ENCODE data around the gene RYR2. TPM values are rescaled to one million over a fixed set of nuclear protein-coding genes. Genes with fewer than 3 reads are reported as not detected.

Gene RYR2
- total and polyA plus RNA-seq, 4 donors = 0.43 to 11.6 (median 2.0) TPM

DNA sequence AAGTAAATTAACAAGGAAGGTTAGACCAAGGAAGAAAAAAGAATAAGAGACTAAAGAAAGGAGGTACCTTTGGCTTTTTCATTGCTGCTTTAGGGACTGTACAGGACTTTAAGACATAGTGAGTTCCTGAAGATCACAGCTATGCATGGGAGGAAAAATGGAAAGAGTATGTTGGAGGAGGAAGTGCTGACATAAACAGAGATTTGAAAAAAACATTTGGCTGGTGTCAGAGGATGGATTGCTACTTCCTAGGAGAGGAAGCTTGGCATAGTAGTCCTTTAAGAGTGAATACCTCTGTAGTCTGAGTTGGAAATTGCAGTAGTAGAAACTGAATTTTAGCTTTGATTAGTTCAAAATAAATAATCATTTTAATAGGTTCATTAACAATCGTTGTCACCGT lies 398.4 kb downstream of the RYR2 start:
- no peak for ATAC-seq (ENCODE audit: insufficient read depth, low FRiP score)
- Histone ChIP-seq H3K4me3 (no peak overlapping the region), H3K27me3 (ENCODE audit: control insufficient read depth in 3 of 3, insufficient read depth in 3 of 3, low read length in 2 of 3) (no peaks in the 10 kb centered on the region), H3K9me3 (ENCODE audit: control insufficient read depth in 4 of 4, insufficient read depth in 3 of 4, low read length in 3 of 4) (no peaks in the 10 kb centered on the region), H3K36me3 (ENCODE audit: control insufficient read depth in 4 of 4, insufficient read depth in 4 of 4, low read length in 4 of 4) (peaks cover 0 to 3% (median 0%) of the 10 kb centered on the region in 4 donors), H3K27ac (ENCODE audit: low read depth in 1 of 2, low read length in 1 of 2) (no peak overlapping the region), H3K9ac (ENCODE audit: insufficient read depth in 1 of 2, low read length in 2 of 2) (no peak overlapping the region), H3K4me1 (ENCODE audit: control insufficient read depth in 5 of 5, insufficient read depth in 5 of 5, low read length in 5 of 5) (no peaks in the 10 kb centered on the region)
- 30 to 53% methylated on average over 2 of the region's 2 CpGs for WGBS, 2 donors
- DNase-seq = peak in 2 of 3 donors; percentile 63 to 67
- TF ChIP-seq, protein P1, sequence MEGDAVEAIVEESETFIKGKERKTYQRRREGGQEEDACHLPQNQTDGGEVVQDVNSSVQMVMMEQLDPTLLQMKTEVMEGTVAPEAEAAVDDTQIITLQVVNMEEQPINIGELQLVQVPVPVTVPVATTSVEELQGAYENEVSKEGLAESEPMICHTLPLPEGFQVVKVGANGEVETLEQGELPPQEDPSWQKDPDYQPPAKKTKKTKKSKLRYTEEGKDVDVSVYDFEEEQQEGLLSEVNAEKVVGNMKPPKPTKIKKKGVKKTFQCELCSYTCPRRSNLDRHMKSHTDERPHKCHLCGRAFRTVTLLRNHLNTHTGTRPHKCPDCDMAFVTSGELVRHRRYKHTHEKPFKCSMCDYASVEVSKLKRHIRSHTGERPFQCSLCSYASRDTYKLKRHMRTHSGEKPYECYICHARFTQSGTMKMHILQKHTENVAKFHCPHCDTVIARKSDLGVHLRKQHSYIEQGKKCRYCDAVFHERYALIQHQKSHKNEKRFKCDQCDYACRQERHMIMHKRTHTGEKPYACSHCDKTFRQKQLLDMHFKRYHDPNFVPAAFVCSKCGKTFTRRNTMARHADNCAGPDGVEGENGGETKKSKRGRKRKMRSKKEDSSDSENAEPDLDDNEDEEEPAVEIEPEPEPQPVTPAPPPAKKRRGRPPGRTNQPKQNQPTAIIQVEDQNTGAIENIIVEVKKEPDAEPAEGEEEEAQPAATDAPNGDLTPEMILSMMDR (IDR thresholded peaks at IDR 0.05; ENCODE audit: control extremely low read depth, extremely low read depth) = no peak

DNA sequence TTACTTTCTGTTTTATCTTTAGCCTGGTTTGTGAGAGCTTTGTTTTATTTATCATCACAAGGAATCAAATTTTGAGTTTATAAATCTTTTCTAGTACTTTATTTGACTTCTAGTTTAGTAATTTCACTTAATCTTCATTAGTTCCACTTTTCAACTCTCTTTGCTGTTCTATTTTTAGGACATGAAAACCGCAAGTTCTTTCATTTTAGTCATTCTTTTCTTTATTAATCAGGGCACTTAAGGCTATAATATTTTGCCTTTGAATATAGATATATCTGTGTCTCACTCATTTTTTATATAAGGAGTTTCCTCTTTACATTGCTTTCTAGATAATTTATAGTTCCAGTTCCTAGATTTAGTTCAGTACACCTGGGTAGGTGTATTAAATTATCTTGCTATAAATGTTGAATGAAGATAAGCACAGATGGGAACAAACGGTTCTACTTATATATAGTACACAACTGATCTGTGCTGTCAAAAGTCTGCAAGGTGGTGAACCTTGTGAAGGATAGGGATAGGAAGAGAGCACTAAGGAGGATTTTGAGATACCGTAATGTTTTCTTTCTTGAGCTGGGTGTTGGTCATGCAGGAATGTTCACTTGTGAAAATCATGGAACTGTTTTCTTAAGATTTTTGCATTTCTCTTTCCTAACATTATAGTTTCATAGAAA lies 402.3 kb downstream of the RYR2 start:
- ATAC-seq (ENCODE audit: insufficient read depth, low FRiP score) (no peak), DNase-seq (no peak)
- TF ChIP-seq, protein P1 (IDR thresholded peaks at IDR 0.05; ENCODE audit: control extremely low read depth, extremely low read depth) = no peak
- 49 to 72% methylated on average over 3 of the region's 3 CpGs for WGBS, 2 donors
- H3K36me3 ChIP-seq (ENCODE audit: control insufficient read depth in 4 of 4, insufficient read depth in 4 of 4, low read length in 4 of 4) = peaks cover 0 to 3% (median 0%) of the 10 kb centered on the region in 4 donors
- no peak overlapping the region for H3K9ac ChIP-seq (ENCODE audit: insufficient read depth in 1 of 2, low read length in 2 of 2)
- H3K27me3 ChIP-seq (ENCODE audit: control insufficient read depth in 3 of 3, insufficient read depth in 3 of 3, low read length in 2 of 3) = no peaks in the 10 kb centered on the region
- no peak overlapping the region for H3K27ac ChIP-seq (ENCODE audit: low read depth in 1 of 2, low read length in 1 of 2)
- no peak overlapping the region for H3K4me3 ChIP-seq
- H3K9me3 ChIP-seq (ENCODE audit: control insufficient read depth in 4 of 4, insufficient read depth in 3 of 4, low read length in 3 of 4) = no peaks in the 10 kb centered on the region
- no peaks in the 10 kb centered on the region for H3K4me1 ChIP-seq (ENCODE audit: control insufficient read depth in 5 of 5, insufficient read depth in 5 of 5, low read length in 5 of 5)

DNA sequence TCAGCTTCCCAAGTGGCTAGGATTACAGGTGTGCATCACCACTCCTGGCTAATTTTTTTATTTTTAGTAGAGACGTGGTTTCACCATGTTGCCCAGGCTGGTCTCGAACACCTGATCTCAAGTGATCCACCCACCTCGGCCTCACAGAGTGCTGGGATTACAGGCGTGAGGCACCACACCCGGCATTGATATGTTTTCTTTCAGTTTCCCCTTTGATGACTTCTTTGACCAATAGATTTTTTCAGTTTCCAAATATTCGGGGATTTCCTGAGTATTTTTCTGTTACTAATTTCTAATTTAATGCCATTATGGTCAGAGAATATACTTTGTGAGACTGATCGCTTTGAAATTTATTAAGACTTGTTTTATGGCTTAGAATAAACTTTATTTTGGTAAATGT lies 406.1 kb downstream of the RYR2 start:
- Histone ChIP-seq H3K4me3 (no peak overlapping the region), H3K9me3 (ENCODE audit: control insufficient read depth in 4 of 4, insufficient read depth in 3 of 4, low read length in 3 of 4) (no peaks in the 10 kb centered on the region), H3K27me3 (ENCODE audit: control insufficient read depth in 3 of 3, insufficient read depth in 3 of 3, low read length in 2 of 3) (no peaks in the 10 kb centered on the region), H3K27ac (ENCODE audit: low read depth in 1 of 2, low read length in 1 of 2) (no peak overlapping the region), H3K4me1 (ENCODE audit: control insufficient read depth in 5 of 5, insufficient read depth in 5 of 5, low read length in 5 of 5) (no peaks in the 10 kb centered on the region), H3K9ac (ENCODE audit: insufficient read depth in 1 of 2, low read length in 2 of 2) (no peak overlapping the region), H3K36me3 (ENCODE audit: control insufficient read depth in 4 of 4, insufficient read depth in 4 of 4, low read length in 4 of 4) (no peaks in the 10 kb centered on the region)
- ATAC-seq (ENCODE audit: insufficient read depth, low FRiP score) = no peak
- DNase-seq = no peak
- TF ChIP-seq, protein P1 (IDR thresholded peaks at IDR 0.05; ENCODE audit: control extremely low read depth, extremely low read depth) = no peak
- 88% methylated on average over 7 of the region's 7 CpGs for WGBS, 2 donors

DNA sequence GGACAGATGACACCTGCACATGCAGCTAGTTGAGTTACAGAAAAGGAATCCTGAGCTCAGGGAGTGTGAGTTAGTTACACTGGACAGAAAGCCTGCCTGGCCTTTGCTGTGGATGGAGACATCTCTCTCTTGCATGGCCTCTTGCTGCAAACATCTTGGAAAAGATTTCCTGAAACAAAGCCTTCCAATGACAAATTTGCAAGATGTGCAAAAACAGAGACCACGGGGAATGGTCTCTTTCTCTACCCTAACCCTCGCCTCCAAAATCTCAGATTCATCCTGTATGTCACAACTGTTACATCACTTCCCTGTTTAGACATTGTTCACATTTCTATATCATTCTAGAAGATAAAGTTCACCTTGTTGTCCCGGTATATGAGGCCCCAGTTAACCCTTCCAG lies 415.6 kb downstream of the RYR2 start:
- Histone ChIP-seq H3K9ac (ENCODE audit: insufficient read depth in 1 of 2, low read length in 2 of 2) (no peak overlapping the region), H3K36me3 (ENCODE audit: control insufficient read depth in 4 of 4, insufficient read depth in 4 of 4, low read length in 4 of 4) (peaks cover 0 to 10% (median 0%) of the 10 kb centered on the region in 4 donors), H3K27ac (ENCODE audit: low read depth in 1 of 2, low read length in 1 of 2) (no peak overlapping the region), H3K9me3 (ENCODE audit: control insufficient read depth in 4 of 4, insufficient read depth in 3 of 4, low read length in 3 of 4) (peaks cover 0 to 2% (median under 1%) of the 10 kb centered on the region in 4 donors), H3K27me3 (ENCODE audit: control insufficient read depth in 3 of 3, insufficient read depth in 3 of 3, low read length in 2 of 3) (no peaks in the 10 kb centered on the region), H3K4me3 (no peak overlapping the region), H3K4me1 (ENCODE audit: control insufficient read depth in 5 of 5, insufficient read depth in 5 of 5, low read length in 5 of 5) (no peaks in the 10 kb centered on the region)
- 78 to 81% methylated on average over 3 of the region's 3 CpGs for WGBS, 2 donors
- no peak for DNase-seq
- no peak for ATAC-seq (ENCODE audit: insufficient read depth, low FRiP score)
- TF ChIP-seq, protein P1 (IDR thresholded peaks at IDR 0.05; ENCODE audit: control extremely low read depth, extremely low read depth) = no peak
